GM12878 (cell line): ENCODE data around the gene ACTL6A. TPM values are rescaled to one million over a fixed set of nuclear protein-coding genes. Genes with fewer than 3 reads are reported as not detected.

Source experiments
- ATAC-seq: fragments of 200-7000 bp; cut with Tn5 transposase; 3 replicates; pipeline ENCODE4 v1.9.1; 2020; ENCODE audit warnings: mild to moderate bottlenecking, moderate library complexity
- BruUV-seq: library from RNA; stranded (reverse); fragments of 400-500 nt; replicated peaks from 2 replicates; lab custom pipeline; 2021; lab: Mats Ljungman, UMichigan
- CTCF ChIA-PET: fragments of 300-600 bp; sonication (Branson Sonifier 250); formaldehyde crosslinking; extraction: SDS; loops from one replicate; lab custom pipeline; 2021; ENCODE audit warnings: inconsistent platforms; lab: Yijun Ruan, JAX
- POLR2A ChIA-PET: fragments of 350-600 bp; formaldehyde crosslinking; extraction: SDS; loops from one replicate; lab custom pipeline; 2021; ENCODE audit warnings: inconsistent platforms; lab: Charles Lee
- RAD21 ChIA-PET: fragments of 300-600 bp; sonication (Branson Sonifier 250); formaldehyde crosslinking; loops from one replicate; lab custom pipeline; 2023; ENCODE audit warnings: antibody characterized with exemption; ENCODE audit not compliant: unreplicated experiment; lab: Charles Lee
- SMC1A ChIA-PET: fragments of 300-600 bp; sonication (Branson Sonifier 250); formaldehyde crosslinking; loops from one replicate; lab custom pipeline; 2023; ENCODE audit not compliant: unreplicated experiment, uncharacterized antibody; lab: Charles Lee
- DNase-seq: peaks from one replicate; pipeline ENCODE4 v3.0.0-alpha.2; 2011; ENCODE audit warnings: low read depth, low spot score
- FAIRE-seq: peaks from 3 replicates; lab custom pipeline; 2011; peaks lifted over from hg19 to GRCh38; lab: Jason Lieb, UNC
- H2AFZ ChIP-seq: 2 replicates; pipeline ENCODE4 v1.6.0; 2011; ENCODE audit warnings: low read depth, low read length, control low read depth; ENCODE audit not compliant: control insufficient read depth
- H3K27ac ChIP-seq: 2 replicates; pipeline ENCODE4 v1.5.1; 2011; ENCODE audit warnings: control low read depth; ENCODE audit not compliant: control insufficient read depth, insufficient read depth
- H3K27me3 ChIP-seq, 2 experiments: replicated peaks in 1 of 2; 2 replicates each; pipeline versions ENCODE4 v1.6.0 to v1.6.1; 2011; ENCODE audit warnings: low read length in 1 of 2; ENCODE audit not compliant: control insufficient read depth in 2 of 2, insufficient read depth in 2 of 2
- H3K36me3 ChIP-seq, 2 experiments: 2 replicates each; pipeline ENCODE4 v1.5.1; 2011; ENCODE audit warnings: low read length in 1 of 2; ENCODE audit not compliant: control insufficient read depth in 2 of 2, insufficient read depth in 2 of 2
- H3K4me1 ChIP-seq: 2 replicates; pipeline ENCODE4 v1.6.1; 2011; ENCODE audit warnings: mild to moderate bottlenecking, low read length, moderate library complexity, mixed read lengths; ENCODE audit not compliant: control insufficient read depth, insufficient read depth
- H3K4me2 ChIP-seq: 2 replicates; pipeline ENCODE4 v1.6.0; 2011; ENCODE audit warnings: control low read depth; ENCODE audit not compliant: control insufficient read depth, insufficient read depth
- H3K4me3 ChIP-seq: fragments of 200-600 bp; sonication (generic); 2 replicates; pipeline ENCODE4 v1.5.1; 2016
- H3K79me2 ChIP-seq: 2 replicates; pipeline ENCODE4 v1.6.0; 2011; ENCODE audit warnings: low read length; ENCODE audit not compliant: control insufficient read depth, insufficient read depth
- H3K9ac ChIP-seq: 2 replicates; pipeline ENCODE4 v1.8.0; 2011; ENCODE audit warnings: low read length, control low read depth, mixed read lengths; ENCODE audit not compliant: control insufficient read depth, insufficient read depth
- H3K9me3 ChIP-seq: replicated peaks from 3 replicates; pipeline ENCODE4 v1.5.1; 2011; ENCODE audit warnings: mild to moderate bottlenecking, low read length; ENCODE audit not compliant: control insufficient read depth, insufficient read depth
- H4K20me1 ChIP-seq: 2 replicates; pipeline ENCODE4 v1.6.0; 2011; ENCODE audit not compliant: control insufficient read depth, insufficient read depth
- CEBPZ ChIP-seq: fragments of 150-350 bp; IDR thresholded peaks from 2 replicates; pipeline ENCODE4 v1.6.1; 2016; ENCODE audit warnings: low read depth, low read length
- NKRF ChIP-seq: fragments of 450-650 bp; conservative IDR thresholded peaks from 2 replicates; pipeline ENCODE4 v1.6.1; 2017; ENCODE audit warnings: mild to moderate bottlenecking, moderate library complexity
- RAD51 ChIP-seq: fragments of 450-650 bp; IDR thresholded peaks from 2 replicates; pipeline ENCODE4 v1.6.1; 2016; ENCODE audit warnings: moderate library complexity, mild to moderate bottlenecking, inconsistent platforms
- RCOR1 ChIP-seq: conservative IDR thresholded peaks from 2 replicates; pipeline ENCODE4 v1.6.1; 2012; ENCODE audit warnings: low read depth, low read length, improper control_type of control experiment
- SREBF1 ChIP-seq: IDR thresholded peaks from 2 replicates; pipeline ENCODE4 v1.6.1; 2012; ENCODE audit warnings: mild to moderate bottlenecking, low read length
- ZBTB33 ChIP-seq: fragments of 450-650 bp; IDR thresholded peaks from 2 replicates; pipeline ENCODE4 v1.6.1; 2017; ENCODE audit warnings: mild to moderate bottlenecking
- ZNF24 ChIP-seq: fragments of 450-650 bp; IDR thresholded peaks from 2 replicates; pipeline ENCODE4 v1.6.1; 2017; ENCODE audit warnings: antibody characterized with exemption, mild to moderate bottlenecking
- ZNF687 ChIP-seq: fragments of 450-650 bp; IDR thresholded peaks from 2 replicates; pipeline ENCODE4 v1.6.1; 2017; ENCODE audit warnings: mild to moderate bottlenecking, moderate library complexity
- WGBS: methylation state at CpG from one replicate; pipeline ENCODE4 v1.1.6; 2016; ENCODE audit warnings: low lambda C conversion rate; ENCODE audit not compliant: insufficient replicate concordance, insufficient coverage; ENCODE audit errors: missing lambda C conversion rate; 5-methylcytosine and 5-hydroxymethylcytosine counted together
- in situ Hi-C: fragments of 300-500 bp; cut with MboI; formaldehyde crosslinking; loops from 9 replicates; pipeline ENCODE4 v1.14.3; 2018; ENCODE audit warnings: mixed read lengths
- intact Hi-C: fragments of 100-400 bp; cut with micrococcal nuclease; formaldehyde crosslinking; loops from one replicate; pipeline ENCODE4 v1.14.2; 2022; ENCODE audit not compliant: unreplicated experiment
- polyA plus RNA-seq, 11 experiments: library from polyadenylated mRNA; depleted of rRNA in 4 of 11; unstranded in 6 of 11; stranded (reverse) in 5 of 11; fragments of >200 nt; fragmentation: Nextera tagmentation in 4 of 11; fragmentation: Illumina TruSeq in 1 of 11; extraction: Ambion mirVana in 4 of 11; extraction: Trizol in 1 of 11; gene quantifications; 1 replicate in 1 of 11; 2 replicates in 10 of 11; pipeline versions ENCODE4 v1.2.1 to v1.2.3, GENCODE V29; 2011 to 2016; ENCODE audit warnings: inconsistent platforms in 2 of 11, missing spikeins in 2 of 11, low read depth in 1 of 11
- total RNA-seq, 4 experiments: library from RNA; depleted of rRNA in 3 of 4; stranded (reverse); fragments of >200 nt in 3 of 4; fragmentation: Illumina TruSeq in 1 of 4; extraction: Trizol in 1 of 4; gene quantifications; 2 replicates each; pipeline versions ENCODE4 v1.2.1 to v1.2.3, GENCODE V29; 2013 to 2021

ACTL6A gene
- total and polyA plus RNA-seq, 10 of the 15 experiments (the other 5 are each of a cell fraction or from before 2014, with no cell fraction given) = 70.2 to 197 (median 105) TPM

GRCh38 chr3:179603321-179603720 is 40.6 kb downstream of the ACTL6A start (continued):
- TF ChIP-seq ZBTB33 = no peak
- TF ChIP-seq, all 136 proteins: peak for 0

- POLR2A ChIA-PET = interaction anchor here (0.6 to 1.8 kb wide), 5 partner anchors 9 to 257 kb away, joined by 3 to 6 read pairs (median 3); partner anchors contain the start of genes MFN1 and USP13
- in situ Hi-C loops (no loop called here), intact Hi-C loops (loop anchor here (2.0 to 5.0 kb wide), 2 partner anchors 49 to 257 kb away; partner anchors contain the start of genes MFN1 and USP13)
- CTCF ChIA-PET = no interaction called here
- H3K9ac ChIP-seq = peak overlapping the region; percentile 90
- DNase-seq (no peak), ATAC-seq (no peak), FAIRE-seq (no peak)
- no peaks in the 10 kb centered on the region for H4K20me1 ChIP-seq
- 0% methylated on average over 3 of the region's 3 CpGs for WGBS
- H3K9me3 ChIP-seq = no peaks in the 10 kb centered on the region
- no TSS peak for BruUV-seq
- peaks cover 16% of the 10 kb centered on the region for H3K4me1 ChIP-seq
- peaks cover 4 to 17% of the 10 kb centered on the region in 2 experiments; a peak in 3 of 4 replicates for H3K36me3 ChIP-seq
- RAD21 ChIA-PET = no interaction called here
- SMC1A ChIA-PET = interaction anchor here (1.4 to 1.5 kb wide), 2 partner anchors 34 to 41 kb away, joined by 3 to 4 read pairs; partner anchors contain the start of gene ACTL6A
- peaks cover 52% of the 10 kb centered on the region for H3K79me2 ChIP-seq
- H3K4me3 ChIP-seq = peak overlapping the region; percentile 78
- peak overlapping the region; percentile 49 for H3K4me2 ChIP-seq
- H3K27me3 ChIP-seq = no peaks in the 10 kb centered on the region
- peak overlapping the region; percentile 97 for H2AFZ ChIP-seq
- H3K27ac ChIP-seq = peak overlapping the region; percentile 69
- no peak for TF ChIP-seq RAD51
- no peak for TF ChIP-seq NKRF
- no peak for TF ChIP-seq RCOR1
- no peak; the same call in 1 of the 2 replicates for TF ChIP-seq CEBPZ
- TF ChIP-seq SREBF1 = no peak
- TF ChIP-seq ZNF24 = no peak
- no peak for TF ChIP-seq ZNF687
These were observed 41.1 kb downstream of the ACTL6A start for GRCh38 chr3:179603831-179604230.
